ENCODE measurements around the gene OXTR.

The OXTR gene

GRCh38 chr3:8767256-8767666 is 2.2 kb downstream of the OXTR start:
- DNase-seq, result no peak

- no peak for DNase-seq
Measured at GRCh38 chr3:8766148-8766547, 3.3 kb downstream of the OXTR start.

GRCh38 chr3:8765528-8765927 is 3.9 kb downstream of the OXTR start:
- no peak for DNase-seq

- no peak for DNase-seq
Measured at GRCh38 chr3:8764528-8764927, 4.9 kb downstream of the OXTR start.

- DNase-seq, result no peak
Measured at GRCh38 chr3:8762607-8763377, 6.6 kb downstream of the OXTR start.

GRCh38 chr3:8761866-8762265 is 7.5 kb downstream of the OXTR start:
- no peak for DNase-seq

- DNase-seq, result no peak
Measured at GRCh38 chr3:8760506-8760905, 8.9 kb downstream of the OXTR start.

GRCh38 chr3:8760091-8760490 is 9.3 kb downstream of the OXTR start:
- DNase-seq, result no peak

- DNase-seq, result no peak
Measured at GRCh38 chr3:8759038-8759707, 10.2 kb downstream of the OXTR start.

GRCh38 chr3:8757551-8758518 is 11.6 kb downstream of the OXTR start:
- no peak for DNase-seq

- DNase-seq, result no peak
Measured at GRCh38 chr3:8756671-8757070, 12.7 kb downstream of the OXTR start.

GRCh38 chr3:8755564-8756237 is 13.7 kb downstream of the OXTR start:
- DNase-seq, result no peak

GRCh38 chr3:8755097-8755496 is 14.3 kb downstream of the OXTR start:
- no peak for DNase-seq

GRCh38 chr3:8752832-8753231 is 16.6 kb downstream of the OXTR start:
- DNase-seq, result no peak

- no peak for DNase-seq
Measured at GRCh38 chr3:8749316-8749715, 20.1 kb downstream of the OXTR start.

- DNase-seq, result no peak
Measured at GRCh38 chr3:8746780-8747345, 22.6 kb downstream of the OXTR start.

- DNase-seq, result no peak
Measured at GRCh38 chr3:8745619-8746370, 23.6 kb downstream of the OXTR start.

GRCh38 chr3:8743911-8744310 is 25.5 kb downstream of the OXTR start:
- no peak for DNase-seq

GRCh38 chr3:8743021-8743601 is 26.3 kb downstream of the OXTR start:
- no peak for DNase-seq

- no peak for DNase-seq
Measured at GRCh38 chr3:8741581-8742261, 27.7 kb downstream of the OXTR start.

Measured in NCI-H748 treated with DMSO at 0.1 percent for 48 hours (cell line).